Activated T-helper 9 cell treated with anti-CD3 and anti-CD28 coated beads, Interleukin-2, amount 50 U/mL, for 16 hours (primary cell): ENCODE data around the gene PCGF3.
"Not testable (repeated sequence)": the region's sequence is repeated elsewhere in the genome, so short reads cannot be mapped to it uniquely, and the experiment has no call there.

ENCODE experiments used
- DNase-seq: peaks from one replicate; pipeline ENCODE4 v3.0.0-alpha.2; 2020; ENCODE audit warnings: low read depth

The PCGF3 gene

DNA sequence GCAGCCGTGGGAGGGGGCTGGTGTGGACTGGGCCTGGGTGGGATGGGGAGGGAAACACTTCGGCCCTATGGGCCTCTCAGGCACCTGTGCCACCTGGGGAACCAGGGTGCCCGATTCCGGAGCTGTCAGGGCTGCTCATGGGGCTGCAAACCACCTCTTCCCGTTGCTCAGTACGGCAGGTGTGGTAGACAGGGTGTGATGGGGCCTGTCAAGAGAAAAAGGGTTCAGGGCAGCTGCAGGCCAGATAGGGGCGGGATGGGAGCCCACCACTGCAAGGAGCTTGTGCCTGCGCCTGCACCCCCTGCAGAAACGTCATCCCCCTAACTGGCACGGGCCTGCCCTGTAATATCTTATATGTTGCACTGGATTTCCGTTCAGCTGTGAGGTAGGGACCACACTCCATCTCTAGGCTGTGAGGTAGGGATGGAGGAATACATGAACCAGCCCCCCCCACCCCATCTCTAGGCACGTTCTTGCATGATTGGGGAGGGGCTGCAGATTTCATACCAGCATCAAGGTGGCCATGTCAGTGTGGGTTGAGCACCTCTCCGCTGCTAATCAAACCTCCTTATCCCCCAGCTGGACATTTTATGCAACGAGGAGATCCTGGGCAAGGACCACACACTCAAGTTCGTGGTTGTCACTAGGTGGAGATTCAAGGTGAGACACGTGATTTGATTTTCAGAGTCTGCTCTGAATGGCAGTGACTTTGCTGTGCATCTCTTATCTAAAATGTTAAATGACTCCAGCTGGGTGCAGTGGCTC, 59.0 kb downstream of the PCGF3 start:
- DNase-seq = no peak

DNA sequence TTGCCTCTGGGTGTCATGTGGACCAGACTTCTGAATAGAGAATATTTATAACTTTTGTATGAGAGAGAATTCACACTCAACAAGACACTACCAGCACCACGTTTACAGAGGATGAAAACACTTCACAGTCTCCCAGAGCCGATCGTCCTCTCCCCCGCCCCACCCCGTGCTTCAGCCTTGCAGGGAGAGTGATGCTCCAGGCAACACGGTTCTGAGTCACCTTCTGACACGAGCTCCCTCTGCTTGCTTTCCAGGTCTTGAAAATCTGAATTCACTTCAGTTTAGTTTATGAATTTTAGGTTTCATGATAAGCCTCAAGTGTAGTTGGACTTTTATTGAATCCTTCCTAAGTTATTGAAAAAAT, 60.5 kb downstream of the PCGF3 start:
- no peak for DNase-seq

DNA sequence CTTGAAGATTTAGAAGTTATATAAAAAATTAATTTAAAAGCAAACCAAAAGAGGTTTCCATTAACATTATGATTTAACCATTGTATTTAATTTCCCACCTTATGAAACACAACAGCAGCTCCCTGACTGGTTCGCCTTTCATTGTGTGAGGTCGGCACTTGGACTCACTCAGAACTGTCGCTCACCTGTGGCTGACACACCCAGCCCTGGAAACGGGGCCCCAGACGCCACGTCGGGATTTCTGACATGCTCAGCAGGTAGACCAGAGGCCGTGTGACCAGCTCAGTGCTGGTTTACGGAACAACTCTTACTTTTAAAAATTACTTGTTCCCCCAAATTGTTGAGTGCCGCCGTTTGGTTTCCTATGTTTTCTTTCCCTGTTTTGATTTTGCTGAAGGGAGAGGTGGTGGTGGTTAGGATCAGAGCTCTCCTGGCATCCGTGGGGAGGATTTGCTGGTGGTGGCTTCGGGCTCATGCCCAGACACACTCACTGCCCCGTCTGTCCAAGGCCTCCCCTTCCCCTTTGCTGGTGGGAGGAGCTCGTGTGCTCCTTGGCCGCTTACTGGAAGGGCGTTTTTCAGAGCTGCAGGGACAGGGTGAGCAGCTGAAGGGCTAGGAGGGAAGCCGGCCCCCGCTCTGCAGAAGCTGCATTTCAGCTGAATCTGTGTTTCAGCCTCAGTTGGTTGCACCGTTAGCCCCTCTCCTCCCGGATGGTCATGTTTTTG, 61.1 kb downstream of the PCGF3 start:
- DNase-seq = no peak

DNA sequence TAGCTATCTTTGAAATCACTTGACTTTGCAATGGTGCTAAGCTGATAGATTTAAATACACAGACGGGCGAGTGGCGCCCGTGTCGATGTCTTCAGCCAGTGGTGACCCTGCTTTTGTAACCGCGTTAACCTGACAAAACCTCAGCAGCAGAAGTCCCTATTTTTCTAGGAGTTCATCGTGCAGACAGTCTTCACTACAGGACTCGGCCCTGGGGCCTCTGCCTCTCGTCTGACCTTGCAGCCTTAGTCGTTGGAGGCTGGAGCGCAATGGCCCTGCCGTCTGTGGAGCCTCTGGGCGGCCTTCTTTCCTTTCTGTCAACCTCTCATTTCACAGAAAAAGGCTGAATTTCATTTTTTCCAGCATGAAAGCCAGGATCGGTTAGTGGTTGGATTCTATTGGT, 62.4 kb downstream of the PCGF3 start:
- DNase-seq = no peak

DNA sequence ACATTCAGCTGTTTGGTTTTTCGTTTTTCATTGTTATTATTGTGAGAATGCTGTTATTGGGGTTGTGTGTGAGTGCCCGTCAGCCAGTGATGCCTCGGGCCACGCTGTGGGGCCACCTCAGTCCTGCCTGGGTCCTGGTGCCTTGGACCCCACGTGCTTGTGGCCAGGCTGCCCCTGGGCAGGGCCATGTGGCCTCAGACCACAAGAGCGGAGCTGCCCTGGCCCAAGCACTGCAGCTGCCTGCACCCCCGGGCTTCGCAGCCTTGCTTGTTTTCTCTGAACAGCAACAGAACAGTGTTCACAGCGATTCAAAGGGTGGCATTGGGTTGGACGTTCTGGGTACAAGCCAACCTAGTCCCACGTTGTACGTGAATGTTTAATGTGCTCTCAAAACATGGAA, 63.4 kb downstream of the PCGF3 start:
- DNase-seq = no peak

DNA sequence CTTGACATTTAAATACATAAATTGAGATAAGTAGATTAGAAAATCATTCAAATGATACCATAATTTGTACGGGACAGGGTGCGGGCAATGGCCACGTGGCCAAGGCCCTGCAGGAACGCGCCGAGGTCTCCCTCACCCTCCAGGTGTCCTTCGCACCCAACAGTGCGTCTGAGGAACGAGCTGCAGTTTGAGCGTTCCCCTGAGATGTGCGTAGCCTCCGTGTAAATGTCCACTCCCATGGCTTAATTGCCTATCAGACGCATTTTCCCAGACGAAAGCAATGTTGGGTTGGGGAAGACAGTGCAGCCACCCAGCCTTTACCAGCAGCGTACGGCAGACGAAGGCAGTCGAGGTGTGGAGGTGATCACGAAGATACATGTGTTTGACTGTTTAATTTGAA, 63.9 kb downstream of the PCGF3 start:
- DNase-seq = no peak

DNA sequence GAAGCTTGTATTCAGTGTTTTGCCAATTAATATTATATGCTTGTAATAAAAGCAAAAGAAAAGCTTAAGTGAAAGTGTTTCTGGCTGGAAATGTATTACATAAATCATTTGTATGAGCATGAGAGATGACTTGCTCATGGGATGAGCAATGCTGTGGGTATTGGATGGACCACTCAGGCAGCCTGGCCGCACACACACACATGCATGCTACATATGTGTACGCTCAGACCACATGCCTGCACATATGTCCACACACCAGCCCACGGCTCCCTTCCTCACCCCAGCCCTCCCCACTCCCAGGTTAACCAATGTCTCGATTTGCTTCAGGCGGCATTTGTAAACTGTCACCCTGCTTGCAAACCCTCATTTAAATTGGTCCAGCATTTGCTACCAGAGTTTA, 64.4 kb downstream of the PCGF3 start:
- no peak for DNase-seq

DNA sequence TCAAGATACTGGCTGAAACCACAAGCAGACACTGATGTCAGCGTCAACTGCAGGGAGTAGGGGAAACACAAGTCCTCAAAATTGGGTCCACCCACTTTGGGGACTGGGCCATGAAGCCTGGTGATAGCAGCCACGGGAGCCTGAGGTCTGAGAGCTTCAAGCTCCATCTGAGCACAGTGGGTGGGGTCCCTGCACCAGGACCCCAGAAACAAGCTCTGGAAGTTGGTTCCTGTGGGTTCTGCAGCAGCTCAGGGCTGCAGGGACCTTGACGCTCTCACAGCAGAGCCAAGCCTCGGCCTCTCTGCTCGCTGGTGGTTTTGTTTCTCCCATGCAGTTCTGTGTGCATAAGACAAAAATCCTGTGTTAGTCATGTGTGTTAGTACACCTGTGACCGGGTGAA, 65.8 kb downstream of the PCGF3 start:
- no peak for DNase-seq

DNA sequence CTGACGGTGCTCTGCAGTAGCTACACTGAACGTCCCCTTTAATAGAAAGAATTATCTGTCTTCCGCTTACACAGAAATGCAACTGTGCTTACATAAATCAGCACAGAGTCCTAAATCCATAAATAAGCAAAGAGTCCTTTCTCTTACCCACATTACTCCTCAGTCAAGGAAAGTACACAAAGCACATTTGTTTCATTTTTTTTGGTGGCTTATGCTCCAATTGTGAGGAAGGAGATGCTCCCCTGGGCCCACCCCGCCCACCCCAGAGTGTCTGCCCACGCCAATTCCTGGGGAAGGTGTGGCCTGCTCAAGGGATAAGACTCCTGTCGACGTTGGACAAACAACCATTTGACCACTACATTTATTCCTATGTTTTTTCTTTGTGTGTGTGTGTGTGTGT, 66.5 kb downstream of the PCGF3 start:
- DNase-seq = no peak

DNA sequence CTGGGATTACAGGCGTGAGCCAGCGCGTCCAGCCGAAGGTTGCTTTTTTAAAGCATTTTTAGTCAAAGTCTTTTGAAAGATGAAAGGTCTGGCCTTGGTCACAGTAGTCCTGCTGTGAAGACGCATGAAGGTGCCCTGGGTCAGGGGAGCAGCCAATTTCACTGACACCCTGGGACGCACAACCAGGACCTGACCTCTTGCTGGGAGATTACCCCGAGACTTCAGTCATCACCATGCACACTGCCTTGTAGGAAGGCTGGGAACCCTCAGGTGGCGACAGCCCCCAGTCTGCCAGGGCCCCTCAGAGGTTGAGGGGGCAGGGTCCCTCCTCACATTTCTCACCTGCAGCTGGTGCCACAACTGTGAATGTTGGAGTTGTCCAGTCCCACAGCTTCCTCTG, 67.1 kb downstream of the PCGF3 start:
- DNase-seq = no peak

DNA sequence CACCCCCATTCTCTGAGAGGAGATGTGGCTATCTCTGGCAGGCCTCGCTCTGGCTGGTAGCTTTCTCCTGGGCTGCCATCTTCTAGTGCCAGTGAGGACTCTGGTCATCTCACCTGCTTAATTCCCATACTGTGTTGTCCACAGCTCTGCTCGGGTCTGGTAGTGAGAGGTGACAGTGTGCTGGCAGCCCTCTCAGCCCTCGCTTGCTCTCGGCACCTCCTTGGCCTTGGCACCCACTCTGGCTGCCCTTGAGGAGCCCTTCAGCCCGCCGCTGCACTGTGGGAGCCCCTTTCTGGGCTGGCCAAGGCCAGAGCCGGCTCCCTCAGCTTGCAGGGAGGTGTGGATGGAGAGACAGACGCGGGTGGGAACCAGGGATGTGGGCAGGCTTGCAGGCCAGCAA, 67.6 kb downstream of the PCGF3 start:
- no peak for DNase-seq

DNA sequence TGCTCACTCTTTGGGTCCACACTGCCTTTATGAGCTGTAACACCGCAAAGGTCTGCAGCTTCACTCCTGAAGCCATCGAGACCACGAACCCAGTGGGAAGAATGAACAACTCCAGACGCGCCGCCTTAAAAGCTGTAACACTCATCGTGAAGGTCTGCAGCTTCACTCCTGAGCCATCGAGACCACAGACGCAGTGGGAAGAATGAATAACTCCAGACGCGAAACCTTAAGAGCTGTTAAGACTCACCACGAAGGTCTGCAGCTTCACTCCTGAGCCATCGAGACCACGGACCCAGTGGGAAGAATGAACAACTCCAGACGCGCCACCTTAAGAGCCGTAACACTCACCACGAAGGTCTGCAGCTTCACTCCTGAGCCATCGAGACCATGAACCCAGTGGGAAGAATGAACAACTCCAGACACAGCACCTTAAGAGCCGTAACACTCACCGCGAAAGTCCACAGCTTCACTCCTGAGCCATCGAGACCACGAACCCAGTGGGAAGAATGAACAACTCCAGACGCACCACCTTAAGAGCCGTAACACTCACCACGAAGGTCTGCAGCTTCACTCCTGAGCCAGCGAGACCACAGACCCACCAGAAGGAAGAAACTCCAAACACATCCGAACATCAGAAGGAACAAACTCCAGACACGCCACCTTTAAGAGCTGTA, 68.9 kb downstream of the PCGF3 start:
- not testable (repeated sequence) for DNase-seq

DNA sequence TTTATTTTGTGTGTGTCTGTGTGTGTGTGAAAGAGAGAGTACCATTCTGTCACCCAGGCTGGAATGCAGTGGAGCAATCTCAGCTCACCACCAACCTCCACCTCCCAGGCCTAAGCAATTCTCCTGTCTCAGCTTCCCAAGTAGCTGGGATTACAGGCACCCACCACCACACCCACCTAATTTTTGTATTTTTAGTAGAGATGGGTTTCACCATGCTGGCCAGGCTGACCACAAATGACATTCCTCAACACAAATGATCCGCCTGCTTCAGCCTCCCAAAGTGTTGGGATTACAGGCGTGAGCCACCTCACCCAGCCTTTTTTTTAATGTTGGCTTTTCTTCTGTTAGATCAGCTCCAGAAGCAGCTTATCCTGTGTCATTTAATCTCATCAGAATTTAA, 69.9 kb downstream of the PCGF3 start:
- not testable (repeated sequence) for DNase-seq

DNA sequence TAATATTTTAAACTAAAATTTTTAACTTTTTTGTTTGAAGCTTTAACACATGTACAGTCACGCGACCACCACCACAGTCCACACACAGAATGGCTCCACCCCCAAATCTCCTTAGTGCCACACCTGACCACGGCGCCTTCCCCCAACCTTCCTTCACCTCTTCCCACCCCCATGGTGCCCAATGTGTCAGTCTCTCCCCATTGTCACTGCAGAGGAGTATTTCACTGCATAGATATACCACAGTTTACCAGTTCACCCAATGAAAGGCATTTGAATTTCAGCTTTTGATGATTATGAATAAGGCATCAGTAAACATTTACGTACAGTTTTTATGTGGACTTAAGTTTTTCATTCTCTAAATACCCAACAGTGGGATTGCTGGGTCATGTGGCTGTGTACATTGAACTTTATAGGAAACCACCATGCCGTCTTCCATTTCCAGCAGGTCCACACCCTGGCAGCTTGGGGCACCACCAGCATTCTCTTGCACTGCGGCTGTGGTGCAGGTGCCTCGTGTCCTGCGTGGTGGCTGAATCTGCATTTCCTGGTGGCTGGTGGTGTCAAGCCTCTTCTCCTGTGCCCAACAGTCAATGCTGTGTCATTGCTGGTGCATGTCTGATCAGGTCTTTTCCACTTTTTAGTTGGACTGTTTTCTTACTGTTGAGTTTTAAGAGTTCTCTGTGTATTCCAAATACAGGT, 71.3 kb downstream of the PCGF3 start:
- no peak for DNase-seq

DNA sequence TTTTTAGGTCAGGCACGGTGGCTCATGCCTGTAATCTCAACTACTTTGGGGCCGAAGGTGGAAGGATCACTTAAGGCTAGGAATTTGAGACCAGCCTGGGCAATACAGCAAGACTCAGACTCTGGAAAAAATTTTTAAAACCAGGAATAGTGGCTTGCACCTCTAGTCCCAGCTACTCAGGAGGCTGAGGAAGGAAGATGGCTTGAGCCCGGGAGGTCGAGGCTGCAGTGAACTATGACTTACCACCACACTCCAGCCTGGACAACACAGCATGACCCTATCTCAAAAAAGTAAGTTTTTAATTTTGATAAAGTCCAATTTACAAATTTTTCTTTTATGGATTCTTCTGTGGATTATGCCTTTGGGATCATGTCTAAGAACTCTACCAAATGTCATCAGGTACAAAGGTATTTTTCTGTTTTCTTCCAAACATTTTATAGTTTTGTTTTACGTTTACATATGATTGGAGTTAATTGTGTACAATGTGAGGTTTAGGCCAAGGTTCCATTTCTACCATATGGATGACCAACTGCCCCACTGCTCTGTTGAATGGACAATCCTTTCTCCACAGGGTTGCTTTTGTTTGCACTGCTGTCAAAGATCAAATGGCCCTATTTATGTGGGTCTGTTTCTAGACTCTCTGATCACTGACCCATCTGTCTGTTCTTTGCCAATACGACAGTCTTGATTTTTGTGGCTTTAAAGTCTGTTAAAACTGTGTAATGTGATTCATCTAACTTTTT, 72.1 kb downstream of the PCGF3 start:
- DNase-seq = no peak

DNA sequence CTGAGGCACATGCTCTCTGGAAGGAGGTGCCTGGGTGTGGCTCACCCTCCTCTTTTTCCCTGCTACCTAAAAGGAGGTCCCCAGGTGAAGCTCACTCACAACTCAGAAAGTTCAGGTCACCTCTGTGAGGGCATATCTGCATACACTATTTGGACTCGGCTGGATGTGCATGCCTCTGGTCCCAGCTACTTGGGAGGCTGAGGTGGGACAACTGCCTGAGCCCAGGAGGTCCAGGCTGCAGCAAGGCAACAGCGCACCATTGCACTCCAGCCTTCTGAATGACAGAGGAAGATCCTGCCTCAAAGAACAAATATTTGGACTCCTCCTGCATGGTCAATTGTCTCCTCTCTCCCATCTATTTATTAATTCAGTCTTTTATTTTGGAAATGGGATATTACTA, 73.9 kb downstream of the PCGF3 start:
- DNase-seq = no peak

DNA sequence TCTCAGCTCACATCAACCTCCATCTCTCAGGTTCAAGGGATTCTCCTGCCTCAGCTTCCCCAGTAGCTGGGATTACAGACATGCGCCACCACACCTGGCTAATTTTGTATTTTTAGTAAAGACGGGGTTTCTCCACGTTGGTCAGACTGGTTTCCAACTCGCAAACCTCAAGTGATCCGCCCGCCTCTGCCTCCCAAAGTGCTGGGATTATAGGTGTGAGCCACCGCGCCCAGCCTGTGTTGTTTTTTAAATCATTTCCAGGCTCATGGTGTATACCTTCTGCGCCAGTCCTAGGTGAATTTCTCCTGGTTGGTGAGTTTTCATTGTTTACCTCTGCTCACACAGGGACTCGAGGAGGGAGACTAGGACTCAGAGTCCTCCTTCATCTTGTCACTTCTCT, 74.6 kb downstream of the PCGF3 start:
- not testable (repeated sequence) for DNase-seq

DNA sequence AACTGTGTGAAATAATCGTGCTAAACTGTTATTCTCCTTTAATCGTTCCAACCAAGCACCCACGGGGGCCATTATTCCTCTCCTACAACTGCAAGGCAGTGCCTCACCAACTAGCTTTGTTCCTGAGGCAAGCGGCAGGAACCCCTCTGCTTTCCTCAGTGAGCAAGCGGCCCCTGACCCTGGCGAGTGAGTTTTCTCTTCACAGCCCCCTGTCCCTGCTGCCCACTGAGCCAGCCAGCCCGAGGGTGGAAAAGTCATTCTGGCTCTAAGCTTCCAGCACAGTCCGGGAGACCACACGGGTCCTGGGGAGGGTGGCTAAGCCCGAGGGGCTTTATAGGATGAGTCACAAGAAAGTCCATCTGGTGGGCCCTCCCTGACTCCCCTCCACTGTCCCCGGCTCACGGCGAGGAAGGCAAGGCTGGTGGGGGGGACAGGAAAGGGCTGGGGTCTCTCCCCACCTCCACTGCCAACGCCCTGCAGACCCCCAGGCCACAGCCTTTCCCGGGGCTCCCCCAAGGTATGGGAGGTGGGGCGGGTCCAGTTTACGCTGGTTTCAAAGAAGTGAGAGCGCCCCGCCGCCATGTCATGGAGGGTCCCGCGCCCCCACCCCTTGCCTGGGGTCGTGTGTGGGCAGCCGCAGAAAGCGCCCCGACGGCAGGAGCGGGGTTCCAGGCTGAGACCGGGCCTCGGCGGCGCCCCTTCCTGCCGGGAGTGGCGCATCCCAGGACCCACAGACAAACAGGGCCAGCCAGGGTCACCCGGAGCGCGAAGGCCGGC, 75.3 kb downstream of the PCGF3 start:
- DNase-seq = no peak

DNA sequence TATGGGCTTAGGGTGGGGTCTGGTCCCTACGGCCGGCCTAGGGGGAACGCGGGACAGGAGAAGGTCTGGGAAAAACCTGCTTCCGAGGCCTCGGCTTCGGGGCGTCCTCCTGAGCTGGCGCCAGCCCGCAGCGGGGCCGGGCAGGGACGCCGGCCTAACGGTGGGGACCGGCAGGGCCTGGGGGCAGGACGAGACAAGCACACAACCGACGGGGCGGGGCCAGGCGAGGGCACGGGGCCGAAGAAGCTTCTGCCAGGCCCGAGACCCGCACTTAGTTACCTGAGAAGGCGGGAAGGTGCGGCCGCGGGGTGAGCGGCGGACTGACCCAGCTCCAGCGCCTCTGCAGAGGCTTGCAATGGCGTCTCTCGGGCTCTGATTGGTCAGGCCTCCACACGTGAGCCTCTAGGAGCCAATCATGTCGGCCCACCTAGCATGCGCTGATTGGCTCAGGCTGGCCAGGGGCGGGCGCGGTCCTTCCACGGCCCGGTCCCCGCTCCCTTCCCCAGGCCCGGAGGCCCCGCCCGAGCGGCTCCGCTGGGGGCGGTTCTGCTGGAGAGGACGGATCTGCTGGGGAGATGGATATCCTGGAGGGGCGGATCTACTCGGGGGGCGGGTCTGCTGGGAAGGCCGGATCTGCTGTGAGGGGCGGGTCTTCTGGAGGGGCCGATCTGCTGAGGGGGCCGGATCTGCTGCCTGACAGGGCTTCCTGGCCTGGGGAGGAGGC, 76.0 kb downstream of the PCGF3 start:
- peak; percentile 98 for DNase-seq
